ENCODE data around the gene SAMD4A. TPM values are rescaled to one million over a fixed set of nuclear protein-coding genes. Genes with fewer than 3 reads are reported as not detected.
A peak's percentile ranks its signal among the peaks of the same experiment; 100 is the strongest.

The SAMD4A gene
- total RNA-seq, 1 experiment from 2014 or later: 9.6 TPM

- Mint-ChIP-seq H3K4me1 (peaks cover 35 to 41% of the 10 kb centered on the region in 2 experiments), H3K36me3 (ENCODE audit: insufficient read depth in 1 of 3, low read depth in 3 of 3) (no peaks in the 10 kb centered on the region; a peak in 1 of 7 replicates), H3K27ac (peak overlapping the region in 2 of 3 experiments; percentile 37 to 87; a peak in 3 of 7 replicates), H3K9me3 (no peaks in the 10 kb centered on the region), H3K4me3 (no peak overlapping the region), H3K27me3 (ENCODE audit: low read depth) (no peaks in the 10 kb centered on the region; the same call in 1 of the 2 replicates)
- Histone ChIP-seq H3K23ac (ENCODE audit: insufficient read length, low read depth, low read length) (no peak overlapping the region), H2BK120ac (ENCODE audit: low read depth, low read length, poor library complexity, severe bottlenecking) (no peak overlapping the region), H3K79me2 (ENCODE audit: insufficient read depth, low read length) (peaks cover 3% of the 10 kb centered on the region; the same call in 1 of the 2 replicates), H3K4me2 (ENCODE audit: insufficient read depth, insufficient read length, low read length) (no peak overlapping the region), H3K14ac (ENCODE audit: insufficient read depth, low read length) (no peak overlapping the region), H2AFZ (ENCODE audit: low read length) (no peak overlapping the region), H2BK5ac (ENCODE audit: insufficient read length, low read length) (no peak overlapping the region), H4K8ac (replicated peaks; ENCODE audit: insufficient read length, low read depth, low read length) (no peak overlapping the region), H3K27ac (ENCODE audit: insufficient read length, low read depth, low read length) (peak overlapping the region; percentile 80), H4K5ac (ENCODE audit: insufficient read length, low read depth, low read length) (no peak overlapping the region), H3K27me3 (ENCODE audit: insufficient read depth, low read length) (no peaks in the 10 kb centered on the region), H3K9me3 (ENCODE audit: control insufficient read depth, low read depth, low read length) (no peaks in the 10 kb centered on the region), H3K9ac (ENCODE audit: extremely low read depth, insufficient read length, low read length) (no peak overlapping the region), H3K56ac (ENCODE audit: insufficient read length, low read depth, low read length) (no peak overlapping the region), H3K23me2 (ENCODE audit: insufficient read length, low read depth, low read length, poor library complexity, severe bottlenecking) (no peaks in the 10 kb centered on the region), H3K18ac (ENCODE audit: insufficient read length, low read depth, low read length) (no peak overlapping the region), H3K4me1 (ENCODE audit: insufficient read depth, low read length) (peaks cover 23% of the 10 kb centered on the region; the same call in 1 of the 2 replicates), H2BK12ac (ENCODE audit: insufficient read length, low read depth, low read length) (peak overlapping the region; percentile 88), H3K4ac (ENCODE audit: low read depth, low read length) (no peak overlapping the region), H3T11ph (ENCODE audit: low read length) (no peak overlapping the region), H3K79me1 (ENCODE audit: insufficient read depth, low read depth, low read length, poor library complexity, severe bottlenecking) (no peaks in the 10 kb centered on the region), H4K20me1 (ENCODE audit: control insufficient read depth, insufficient read depth, insufficient read length) (no peaks in the 10 kb centered on the region), H2AK5ac (ENCODE audit: insufficient read length, low read length) (no peak overlapping the region), H4K91ac (ENCODE audit: insufficient read length, low read depth, low read length) (no peak overlapping the region), H2BK20ac (ENCODE audit: low read depth, low read length, poor library complexity, severe bottlenecking) (no peak overlapping the region), H2BK15ac (ENCODE audit: low read depth, low read length) (no peak overlapping the region)
- TF ChIP-seq CTCF (conservative IDR thresholded peaks at IDR 0.05): no peak
- no CpG with 5 or more reads among the region's 4 CpGs for WGBS (ENCODE audit: extremely low coverage, insufficient read length, low lambda C conversion rate)
- no peak for DNase-seq
These were observed 84.7 kb downstream of the SAMD4A start for GRCh38 chr14:54651649-54652048.
